NCI-H82 (cell line): ENCODE measurements around the gene DDX42.
"Not testable (repeated sequence)": the region's sequence is repeated elsewhere in the genome, so short reads cannot be mapped to it uniquely, and the experiment has no call there.

ENCODE experiments used
- DNase-seq: peaks from one replicate; lab custom pipeline; 2025; lab: John Stamatoyannopoulos, UW

DDX42 gene

DNA sequence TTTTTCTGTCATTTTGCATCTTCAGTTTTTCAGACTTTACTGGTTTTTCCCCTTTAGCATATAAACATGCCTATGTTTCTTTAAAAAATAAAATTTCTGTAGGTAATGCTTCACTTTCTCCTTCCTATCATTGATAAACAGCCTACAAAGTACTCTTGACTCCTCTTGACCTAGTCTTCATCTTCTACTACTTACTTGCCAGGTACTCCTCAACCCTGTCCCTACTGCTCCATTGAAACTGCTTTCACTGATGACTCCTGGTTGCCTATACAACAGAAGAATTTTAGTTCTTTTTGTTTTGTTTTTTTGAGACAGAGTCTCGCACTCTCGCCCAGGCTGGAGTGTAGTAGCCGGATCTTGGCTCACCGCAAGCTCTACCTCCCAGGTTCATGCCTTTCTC lies 7.0 kb downstream of the DDX42 start:
- DNase-seq: no peak

DNA sequence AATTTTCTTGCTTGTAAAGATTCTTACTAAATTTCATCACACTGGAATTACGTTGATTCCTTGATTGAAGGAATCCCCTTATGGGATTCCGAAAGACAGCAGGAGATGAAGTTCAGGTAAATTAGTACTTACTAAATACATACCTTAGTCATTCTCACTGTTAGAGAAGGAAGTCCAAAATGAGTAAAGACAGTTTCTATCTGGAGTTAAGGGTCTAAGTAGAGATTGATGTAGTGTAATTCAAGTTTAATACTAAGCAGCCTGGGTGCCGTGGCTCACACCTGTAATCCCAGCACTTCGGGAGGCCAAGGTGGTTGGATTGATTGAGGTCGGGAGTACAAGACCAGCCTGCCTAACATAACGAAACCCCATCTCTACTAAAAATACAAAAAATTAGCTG lies 9.6 kb downstream of the DDX42 start:
- DNase-seq: no peak

- DNase-seq: no peak
These were observed 11.6 kb downstream of the DDX42 start for GRCh38 chr17:63785556-63785955.

GRCh38 chr17:63786117-63786516 lies 12.1 kb downstream of the DDX42 start:
- no peak for DNase-seq

GRCh38 chr17:63786971-63787711 lies 13.2 kb downstream of the DDX42 start:
- DNase-seq: no peak

DNA sequence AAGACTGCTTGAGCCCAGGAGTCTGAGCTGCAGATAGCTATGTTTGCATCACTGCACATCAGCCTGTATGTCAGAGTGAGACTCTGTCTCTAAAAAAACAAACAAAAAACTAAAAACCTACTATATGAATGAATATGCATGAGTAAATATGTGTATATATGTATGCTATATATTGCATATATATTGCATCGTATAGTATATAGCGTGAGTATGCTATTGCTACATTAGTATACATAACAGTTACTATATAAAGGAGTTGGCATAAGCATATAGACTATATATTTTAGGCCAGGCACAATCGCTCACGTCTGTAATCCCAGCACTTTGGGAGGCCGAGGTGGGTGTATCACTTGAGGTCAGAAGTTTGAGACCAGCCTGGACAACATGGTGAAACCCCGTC lies 16.1 kb downstream of the DDX42 start:
- no peak for DNase-seq

GRCh38 chr17:63792055-63792729 lies 18.2 kb downstream of the DDX42 start:
- no peak for DNase-seq

GRCh38 chr17:63796375-63796774 lies 22.4 kb downstream of the DDX42 start:
- not testable (repeated sequence) for DNase-seq

- no peak for DNase-seq
These were observed 24.7 kb downstream of the DDX42 start for GRCh38 chr17:63798572-63799106.

- no peak for DNase-seq
These were observed 26.8 kb downstream of the DDX42 start for GRCh38 chr17:63800783-63801182.

- DNase-seq: no peak
These were observed 30.4 kb downstream of the DDX42 start for GRCh38 chr17:63804328-63804727.

GRCh38 chr17:63805591-63805990 lies 31.6 kb downstream of the DDX42 start:
- DNase-seq: no peak

GRCh38 chr17:63809970-63810369 lies 36.0 kb downstream of the DDX42 start:
- no peak for DNase-seq

DNA sequence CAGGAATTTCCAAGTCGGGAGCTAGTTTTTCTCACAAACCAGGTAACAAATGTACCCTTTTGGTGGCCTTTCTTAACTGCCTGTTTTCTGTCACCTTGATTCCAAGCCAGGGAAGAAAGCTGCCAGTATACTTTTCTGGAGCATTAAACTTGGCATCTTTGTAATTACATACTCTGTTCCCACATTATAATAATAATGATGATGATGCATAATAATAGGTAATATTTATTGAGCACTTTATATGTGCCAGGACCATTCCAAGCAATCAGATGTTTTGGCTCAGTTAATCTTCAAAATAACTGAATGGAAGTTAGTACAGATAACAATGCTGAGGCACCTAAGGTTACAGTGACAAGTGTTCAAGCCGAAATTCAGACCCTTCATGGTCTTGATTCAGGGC lies 42.2 kb downstream of the DDX42 start:
- DNase-seq: no peak

GRCh38 chr17:63816669-63817068 lies 42.7 kb downstream of the DDX42 start:
- DNase-seq: no peak

DNA sequence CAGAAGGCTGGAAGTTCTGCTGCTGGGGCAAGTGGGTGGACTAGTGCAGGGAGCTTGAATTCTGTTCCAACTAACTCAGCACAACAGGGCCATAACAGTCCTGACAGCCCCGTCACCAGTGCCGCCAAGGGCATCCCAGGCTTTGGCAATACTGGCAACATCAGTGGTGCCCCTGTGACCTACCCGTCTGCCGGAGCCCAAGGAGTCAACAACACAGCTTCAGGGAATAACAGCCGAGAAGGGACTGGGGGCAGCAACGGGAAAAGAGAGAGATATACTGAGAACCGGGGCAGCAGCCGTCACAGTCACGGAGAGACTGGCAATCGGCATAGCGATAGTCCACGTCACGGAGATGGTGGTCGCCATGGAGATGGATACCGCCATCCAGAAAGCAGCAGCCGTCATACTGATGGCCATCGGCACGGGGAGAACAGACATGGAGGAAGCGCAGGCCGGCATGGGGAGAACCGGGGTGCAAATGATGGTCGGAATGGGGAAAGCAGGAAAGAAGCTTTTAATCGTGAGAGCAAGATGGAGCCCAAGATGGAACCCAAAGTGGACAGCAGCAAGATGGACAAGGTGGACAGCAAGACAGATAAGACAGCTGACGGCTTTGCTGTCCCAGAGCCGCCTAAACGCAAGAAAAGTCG lies 43.9 kb downstream of the DDX42 start:
- DNase-seq: no peak

GRCh38 chr17:63819131-63819530 lies 45.2 kb downstream of the DDX42 start:
- no peak for DNase-seq

- no peak for DNase-seq
These were observed 45.9 kb downstream of the DDX42 start for GRCh38 chr17:63819585-63820537.

GRCh38 chr17:63820963-63821561 lies 47.1 kb downstream of the DDX42 start:
- DNase-seq: no peak

DNA sequence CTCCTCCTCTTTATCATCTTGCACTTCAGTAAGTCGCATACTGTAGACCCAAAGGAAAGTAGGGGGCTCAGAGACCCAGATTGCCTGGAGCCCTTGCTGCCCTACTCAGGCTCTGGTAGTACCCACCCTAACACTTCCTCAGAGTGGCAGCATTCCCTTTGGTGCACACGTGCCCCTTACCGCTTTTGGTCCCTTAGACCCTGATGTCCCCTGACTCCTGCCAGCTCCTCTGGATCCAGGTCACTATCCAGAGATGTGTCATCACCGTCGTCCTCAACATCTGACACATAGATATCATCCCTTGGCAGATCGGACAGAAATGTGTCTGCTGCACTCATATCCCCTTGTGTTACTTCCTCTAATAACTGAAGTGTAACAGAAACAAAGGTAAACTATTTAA lies 47.8 kb downstream of the DDX42 start:
- DNase-seq: no peak

DNA sequence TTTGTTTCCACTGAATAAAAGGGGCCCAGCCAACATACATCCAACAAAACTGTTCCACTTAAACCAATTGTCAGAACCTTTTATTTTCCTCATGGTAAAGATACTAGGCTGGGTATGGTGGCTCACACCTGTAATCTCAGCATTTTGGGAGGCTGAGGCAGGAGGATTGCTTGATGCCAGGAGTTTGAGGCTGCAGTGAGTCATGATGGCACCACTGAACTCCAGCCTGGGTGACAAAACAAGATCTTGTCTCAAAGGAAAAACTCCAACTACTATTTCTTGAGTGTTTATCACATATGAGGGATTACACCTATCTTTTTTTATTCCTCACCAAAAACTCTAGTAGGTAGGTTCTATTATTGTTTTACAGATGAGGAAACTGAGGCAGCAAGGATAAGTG lies 48.6 kb downstream of the DDX42 start:
- no peak for DNase-seq
